Activated CD8-positive, alpha-beta T cell treated with anti-CD3 and anti-CD28 coated beads for 36 hours (primary cell): Measurements from ENCODE around the gene SPESP1. TPM values are rescaled to one million over a fixed set of nuclear protein-coding genes. Genes with fewer than 3 reads are reported as not detected.

ENCODE experiments used
- ATAC-seq: fragments of 200-7000 bp; cut with Tn5 transposase; one replicate; pipeline ENCODE4 v1.10.0; 2021; ENCODE audit warnings: mild to moderate bottlenecking, moderate library complexity
- CTCF ChIA-PET: fragments of 350-600 bp; sonication (Branson Sonifier 250); formaldehyde crosslinking; loops from one replicate; lab custom pipeline; 2021; ENCODE audit warnings: antibody characterized with exemption; lab: Charles Lee
- POLR2A ChIA-PET: fragments of 350-600 bp; sonication (Branson Sonifier 250); formaldehyde crosslinking; loops from one replicate; lab custom pipeline; 2021; ENCODE audit warnings: antibody characterized with exemption; lab: Charles Lee
- DNase-seq: peaks from one replicate; pipeline ENCODE4 v3.0.0-alpha.2; 2020
- H3K27ac Mint-ChIP-seq: one replicate; pipeline ENCODE4 v1.8.0; 2021; ENCODE audit warnings: mild to moderate bottlenecking, mixed read lengths
- H3K27me3 Mint-ChIP-seq: one replicate; pipeline ENCODE4 v1.8.0; 2021; ENCODE audit warnings: mixed read lengths
- H3K36me3 Mint-ChIP-seq: one replicate; pipeline ENCODE4 v1.8.0; 2021; ENCODE audit warnings: low read depth, mixed read lengths
- H3K4me1 Mint-ChIP-seq: one replicate; pipeline ENCODE4 v1.8.0; 2021; ENCODE audit warnings: low read depth, mixed read lengths
- H3K4me3 Mint-ChIP-seq: one replicate; pipeline ENCODE4 v1.8.0; 2021; ENCODE audit warnings: mild to moderate bottlenecking, moderate library complexity, mixed read lengths
- H3K9me3 Mint-ChIP-seq: one replicate; pipeline ENCODE4 v1.8.0; 2021; ENCODE audit warnings: mixed read lengths
- CTCF ChIP-seq: fragments of 200-600 bp; IDR thresholded peaks from one replicate; pipeline ENCODE4 v1.8.0; 2022; ENCODE audit warnings: antibody characterized with exemption, mild to moderate bottlenecking
- intact Hi-C: fragments of 100-400 bp; cut with micrococcal nuclease; formaldehyde crosslinking; loops from one replicate; pipeline ENCODE4 v1.10.0; 2022
- total RNA-seq, 2 experiments: library from RNA; stranded (reverse); gene quantifications; one replicate each; pipeline ENCODE4 v1.2.3, GENCODE V29; 2021

The SPESP1 gene
- total RNA-seq: under 1 TPM; 0.18 to 0.36 TPM

DNA sequence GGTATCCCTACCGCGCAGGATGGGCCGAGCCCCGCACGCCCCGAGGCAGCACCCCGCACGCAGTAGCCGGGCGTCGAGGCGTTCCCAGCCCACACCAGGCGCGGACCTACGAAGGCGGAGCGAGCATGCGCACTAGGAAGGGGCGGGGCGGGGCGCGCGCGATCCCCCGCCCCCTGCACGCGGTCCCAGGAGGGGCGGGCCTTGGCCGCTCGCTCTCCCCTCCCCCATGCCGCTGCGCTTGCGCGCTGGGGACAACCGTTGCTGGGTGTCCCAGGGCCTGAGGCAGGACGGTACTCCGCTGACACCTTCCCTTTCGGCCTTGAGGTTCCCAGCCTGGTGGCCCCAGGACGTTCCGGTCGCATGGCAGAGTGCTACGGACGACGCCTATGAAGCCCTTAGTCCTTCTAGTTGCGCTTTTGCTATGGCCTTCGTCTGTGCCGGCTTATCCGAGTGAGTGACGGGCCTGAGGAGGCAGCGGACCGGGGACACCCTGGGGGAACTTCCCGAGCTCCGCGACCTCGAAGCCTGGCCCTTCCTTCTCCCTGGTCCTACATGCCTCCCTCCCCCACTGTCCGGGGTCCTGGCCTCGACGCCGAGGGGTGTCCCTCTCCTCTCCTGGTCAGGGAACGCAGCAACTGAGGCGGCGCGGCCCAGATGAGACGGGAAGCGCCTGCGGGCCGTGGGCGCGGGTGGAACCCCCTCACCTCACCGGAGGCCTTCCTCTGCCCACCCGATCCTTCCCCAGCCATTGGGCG lies at the start of gene SPESP1:
TSS of gene SPESP1 (plus strand) at position 258 of the 755 bp plus-strand sequence. CDS start at position 387, 129 bp downstream.
- H3K4me1 Mint-ChIP-seq: no peaks in the 10 kb centered on the region
- no peaks in the 10 kb centered on the region for H3K9me3 Mint-ChIP-seq
- DNase-seq (no peak), ATAC-seq (peak; percentile 37)
- peaks cover 13% of the 10 kb centered on the region for H3K27me3 Mint-ChIP-seq
- H3K36me3 Mint-ChIP-seq: no peaks in the 10 kb centered on the region
- ChIA-PET POLR2A (no interaction called here), CTCF (interaction anchor here (1.5 kb wide), 1 partner anchor 257 kb away, joined by 3 read pairs; no protein-coding TSS in a partner anchor)
- H3K4me3 Mint-ChIP-seq: no peak within 1 kb of the TSS
- intact Hi-C loops: no loop called here
- H3K27ac Mint-ChIP-seq: no peak within 1 kb of the TSS
- TF ChIP-seq CTCF: no peak

- CTCF ChIA-PET: interaction anchor here (1.2 kb wide), 1 partner anchor 40 kb away, joined by 5 read pairs; no protein-coding TSS in a partner anchor
Measured at GRCh38 chr15:68885070-68885469, 45.3 kb upstream of the SPESP1 start.

GRCh38 chr15:68887120-68887519 lies 43.2 kb upstream of the SPESP1 start:
- CTCF ChIA-PET: interaction anchor here (2.6 kb wide), 1 partner anchor 11 kb away, joined by 7 read pairs; no protein-coding TSS in a partner anchor

More at GRCh38 chr15:68885070-68885469, 45.3 kb upstream of the SPESP1 start:
- POLR2A ChIA-PET: no interaction called here
- TF ChIP-seq CTCF: no peak
- no peaks in the 10 kb centered on the region for H3K27me3 Mint-ChIP-seq
- H3K4me1 Mint-ChIP-seq: no peaks in the 10 kb centered on the region
- no peaks in the 10 kb centered on the region for H3K36me3 Mint-ChIP-seq
- intact Hi-C loops: no loop called here
- ATAC-seq (no peak), DNase-seq (no peak)
- no peak overlapping the region for H3K4me3 Mint-ChIP-seq
- H3K27ac Mint-ChIP-seq: no peak overlapping the region
- no peaks in the 10 kb centered on the region for H3K9me3 Mint-ChIP-seq

GRCh38 chr15:68887819-68888218 lies 42.5 kb upstream of the SPESP1 start:
- Mint-ChIP-seq H3K4me3 (no peak overlapping the region), H3K4me1 (no peaks in the 10 kb centered on the region), H3K27ac (no peak overlapping the region), H3K9me3 (no peaks in the 10 kb centered on the region), H3K36me3 (no peaks in the 10 kb centered on the region), H3K27me3 (no peaks in the 10 kb centered on the region)
- DNase-seq (no peak), ATAC-seq (no peak)
- ChIA-PET CTCF (interaction anchor here (1.6 to 2.6 kb wide), 2 partner anchors 12 to 20 kb away, joined by 3 to 7 read pairs; no protein-coding TSS in a partner anchor), POLR2A (no interaction called here)
- intact Hi-C loops: no loop called here
- no peak for TF ChIP-seq CTCF

More at GRCh38 chr15:68887120-68887519, 43.2 kb upstream of the SPESP1 start:
- no peak for TF ChIP-seq CTCF
- no peaks in the 10 kb centered on the region for H3K27me3 Mint-ChIP-seq
- H3K27ac Mint-ChIP-seq: no peak overlapping the region
- H3K4me3 Mint-ChIP-seq: no peak overlapping the region
- H3K9me3 Mint-ChIP-seq: no peaks in the 10 kb centered on the region
- POLR2A ChIA-PET: no interaction called here
- intact Hi-C loops: no loop called here
- no peaks in the 10 kb centered on the region for H3K4me1 Mint-ChIP-seq
- no peak for ATAC-seq
- no peaks in the 10 kb centered on the region for H3K36me3 Mint-ChIP-seq
- DNase-seq: no peak

DNA sequence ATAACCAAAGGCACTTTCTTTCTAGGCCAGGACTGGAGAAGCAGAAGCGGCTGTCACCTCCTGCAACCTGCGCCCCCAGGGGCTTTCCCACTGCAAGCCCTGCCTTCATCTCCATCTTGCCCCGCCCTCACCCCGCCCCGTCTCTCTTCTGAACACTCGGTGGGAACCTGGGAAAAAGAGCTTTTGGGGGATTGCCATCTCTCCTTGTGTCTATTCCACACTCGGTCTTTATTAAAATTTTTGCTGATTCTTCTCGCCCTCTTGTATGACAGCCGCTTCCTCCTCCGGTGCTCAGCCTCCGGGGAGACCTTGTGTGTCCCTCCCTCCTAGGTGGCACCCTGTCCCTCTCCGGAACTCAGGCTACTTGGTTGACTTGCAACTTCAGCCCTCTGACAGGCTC lies 41.9 kb upstream of the SPESP1 start:
- Mint-ChIP-seq H3K4me3 (peak overlapping the region; percentile 58), H3K36me3 (no peaks in the 10 kb centered on the region), H3K4me1 (no peaks in the 10 kb centered on the region), H3K9me3 (no peaks in the 10 kb centered on the region), H3K27ac (no peak overlapping the region), H3K27me3 (peaks cover 2% of the 10 kb centered on the region)
- ChIA-PET POLR2A (no interaction called here), CTCF (interaction anchor here (1.6 to 2.6 kb wide), 2 partner anchors 12 to 20 kb away, joined by 3 to 7 read pairs; no protein-coding TSS in a partner anchor)
- DNase-seq: peak; percentile 42
- intact Hi-C loops: no loop called here
- ATAC-seq: peak; percentile 68
- TF ChIP-seq CTCF: no peak
